Activated T-helper 2 cell treated with anti-CD3 and anti-CD28 coated beads, Interferon-gamma antibody, Interleukin-2, Interleukin-4, amounts not matched to agents 10 μg/mL and 5 μg/mL and 100 μg/mL, durations not matched to agents 14 hours and 24 hours and 36 hours (primary cell): Measurements from ENCODE around the gene CC2D2B. TPM values are rescaled to one million over a fixed set of nuclear protein-coding genes. Genes with fewer than 3 reads are reported as not detected.

Source experiments
- DNase-seq: peaks from one replicate; pipeline ENCODE4 v3.0.0; 2021; ENCODE audit warnings: low spot score
- H3K27ac Mint-ChIP-seq: one replicate; pipeline ENCODE4 v1.8.0; 2021; ENCODE audit warnings: mixed read lengths
- H3K27me3 Mint-ChIP-seq: one replicate; pipeline ENCODE4 v1.8.0; 2021; ENCODE audit warnings: low read depth, mixed read lengths
- H3K36me3 Mint-ChIP-seq: one replicate; pipeline ENCODE4 v1.8.0; 2021; ENCODE audit warnings: low read depth, mixed read lengths
- H3K4me1 Mint-ChIP-seq: one replicate; pipeline ENCODE4 v1.8.0; 2021; ENCODE audit warnings: low read depth, mixed read lengths
- H3K4me3 Mint-ChIP-seq: one replicate; pipeline ENCODE4 v1.8.0; 2021; ENCODE audit warnings: low read depth, mild to moderate bottlenecking, moderate library complexity, mixed read lengths
- H3K9me3 Mint-ChIP-seq: one replicate; pipeline ENCODE4 v1.8.0; 2021; ENCODE audit warnings: mixed read lengths
- intact Hi-C: fragments of 100-400 bp; cut with micrococcal nuclease; formaldehyde crosslinking; loops from one replicate; pipeline ENCODE4 v1.15.1; 2023
- total RNA-seq: library from RNA; stranded (reverse); gene quantifications from 2 replicates; pipeline ENCODE4 v1.2.3, GENCODE V29; 2022

Gene CC2D2B, protein sequence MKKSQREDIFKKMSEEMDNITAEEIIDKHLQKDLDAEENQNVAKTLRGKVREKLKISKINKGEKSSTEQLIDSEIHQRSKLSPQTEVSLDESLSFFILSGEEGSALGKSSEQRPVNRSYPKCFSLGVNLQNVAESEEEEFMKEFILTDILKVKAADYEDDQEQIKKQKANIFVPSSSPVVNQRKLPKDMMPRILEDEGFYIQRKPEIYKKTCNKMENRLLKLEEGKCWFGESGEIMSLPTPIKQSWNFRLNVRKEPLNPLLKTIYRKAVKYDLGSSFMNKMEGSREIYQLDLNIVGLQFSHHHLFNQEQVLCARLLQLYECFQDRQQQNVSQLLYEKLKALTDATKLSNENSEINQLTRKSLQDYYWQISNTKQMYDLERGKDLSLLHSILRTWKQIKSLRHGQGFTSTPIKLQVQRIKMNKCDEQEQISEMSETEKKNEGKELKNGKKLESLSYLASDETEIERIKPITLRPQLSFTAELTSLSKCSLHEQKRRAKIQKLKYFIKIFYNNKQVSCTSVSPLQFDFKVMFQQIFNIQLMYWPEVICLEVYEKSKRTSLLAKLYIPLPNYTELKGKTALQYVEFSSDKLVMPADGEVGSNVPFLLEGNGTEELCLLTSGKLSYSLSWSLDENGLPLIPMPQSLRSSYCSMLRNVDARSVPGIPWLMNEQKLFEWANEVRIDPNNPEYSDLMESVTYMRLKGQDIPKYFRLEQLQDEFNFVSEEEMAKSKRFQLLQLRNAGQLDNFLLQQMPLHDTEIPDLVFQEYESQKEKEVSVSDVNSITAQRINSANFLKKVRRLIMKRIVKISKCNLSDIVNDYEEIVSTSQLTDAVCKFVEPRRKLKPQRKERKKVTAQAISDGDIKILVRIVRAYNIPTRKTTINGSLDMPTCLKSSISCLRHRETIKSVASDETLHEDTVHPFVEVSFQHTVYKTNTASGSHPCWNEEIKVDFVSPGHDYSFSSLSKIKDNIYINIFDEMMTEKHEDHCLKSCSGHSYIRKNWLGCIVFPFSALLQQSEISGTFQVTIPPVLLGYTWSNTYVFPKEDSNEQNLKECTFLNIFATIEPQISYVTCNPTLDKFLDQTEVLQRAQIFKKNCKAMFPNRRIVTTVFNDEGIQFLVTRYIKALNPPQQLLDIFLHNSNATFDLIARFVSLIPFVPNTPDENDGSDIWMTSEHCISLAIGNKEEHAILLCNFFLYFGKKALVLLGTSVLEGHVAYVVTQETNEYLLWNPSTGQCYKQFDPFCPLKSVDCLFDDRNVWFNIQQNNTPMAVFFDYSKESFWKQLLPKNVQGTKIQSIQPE (N-terminal part only)
- 0.18 and 0.75 TPM in 2 replicates for total RNA-seq

DNA sequence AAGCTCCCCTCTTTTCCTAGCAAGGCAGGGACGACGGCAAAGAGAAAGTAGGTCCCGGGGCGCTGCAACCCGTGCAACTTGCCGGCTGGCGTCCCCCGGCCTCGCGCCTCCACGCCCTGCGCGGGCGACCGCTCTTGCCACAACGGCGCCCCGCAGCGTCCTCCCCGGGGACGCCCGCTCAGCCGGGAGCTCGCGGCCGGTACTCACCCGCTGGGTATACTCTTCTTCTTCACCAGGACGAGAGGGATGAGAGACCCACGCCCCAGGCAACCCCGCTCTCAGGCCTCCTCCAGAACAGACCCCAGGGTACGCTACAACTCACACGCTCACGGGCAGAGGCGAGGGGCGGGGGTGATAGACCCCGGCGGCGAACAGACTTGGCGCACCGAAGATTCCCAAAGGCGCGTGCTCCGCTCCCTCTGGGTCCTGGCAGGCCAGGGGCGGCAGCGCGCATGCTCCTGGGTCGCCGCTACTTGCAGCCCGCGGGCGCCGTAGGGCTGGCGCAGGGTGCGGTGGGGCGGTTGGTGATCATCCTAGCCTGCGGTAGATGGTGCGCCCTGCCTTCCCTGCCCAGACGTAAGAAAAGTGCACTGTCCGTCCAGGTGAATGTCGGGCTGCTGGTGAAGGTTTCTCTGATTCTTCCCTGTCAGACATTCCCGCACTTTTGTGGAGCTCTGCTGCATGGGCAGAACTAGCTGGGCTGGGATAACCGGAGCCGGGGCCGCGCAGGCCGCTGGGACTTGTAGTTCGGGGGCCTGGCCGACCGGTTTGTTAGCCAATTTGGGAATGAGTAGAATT lies at the start of gene CC2D2B:
Gene CC2D2B, plus strand, starts transcription at position 520 of the 798 bp plus-strand sequence. CDS start 3,349 bp downstream, outside the sequence.
- intact Hi-C loops: loop anchor here (2.0 to 5.0 kb wide), 4 partner anchors 40 to 225 kb away; partner anchors contain the start of genes TCTN3 and ZNF518A
- H3K4me1 Mint-ChIP-seq: peaks cover 18% of the 10 kb centered on the region
- peak within 1 kb of the TSS; percentile 93 for H3K27ac Mint-ChIP-seq
- DNase-seq: peak; percentile 70
- peak within 1 kb of the TSS; percentile 92 for H3K4me3 Mint-ChIP-seq
- peaks cover 10% of the 10 kb centered on the region for H3K27me3 Mint-ChIP-seq
- H3K9me3 Mint-ChIP-seq: no peaks in the 10 kb centered on the region
- H3K36me3 Mint-ChIP-seq: peaks cover 8% of the 10 kb centered on the region

GRCh38 chr10:95860166-95860940 lies 47.4 kb upstream of the CC2D2B start:
- H3K27ac Mint-ChIP-seq: no peak overlapping the region

GRCh38 chr10:95861386-95861785 lies 46.4 kb upstream of the CC2D2B start:
- DNase-seq: no peak
- H3K4me3 Mint-ChIP-seq: no peak overlapping the region
- peaks cover 32% of the 10 kb centered on the region for H3K36me3 Mint-ChIP-seq
- no peaks in the 10 kb centered on the region for H3K9me3 Mint-ChIP-seq
- peaks cover 40% of the 10 kb centered on the region for H3K4me1 Mint-ChIP-seq
- intact Hi-C loops: no loop called here
- no peak overlapping the region for H3K27ac Mint-ChIP-seq
- no peaks in the 10 kb centered on the region for H3K27me3 Mint-ChIP-seq

More at GRCh38 chr10:95860166-95860940, 47.4 kb upstream of the CC2D2B start:
- peaks cover 30% of the 10 kb centered on the region for H3K4me1 Mint-ChIP-seq
- H3K9me3 Mint-ChIP-seq: peaks cover 6% of the 10 kb centered on the region
- no peak overlapping the region for H3K4me3 Mint-ChIP-seq
- DNase-seq: no peak
- intact Hi-C loops: no loop called here
- peaks cover 32% of the 10 kb centered on the region for H3K36me3 Mint-ChIP-seq
- peaks cover 3% of the 10 kb centered on the region for H3K27me3 Mint-ChIP-seq

- peak; percentile 59 for DNase-seq
- Mint-ChIP-seq H3K27ac (peak overlapping the region; percentile 82), H3K4me1 (peaks cover 56% of the 10 kb centered on the region), H3K27me3 (no peaks in the 10 kb centered on the region), H3K36me3 (peaks cover 47% of the 10 kb centered on the region), H3K9me3 (no peaks in the 10 kb centered on the region), H3K4me3 (peak overlapping the region; percentile 5)
- intact Hi-C loops: loop anchor here (1.0 to 5.0 kb wide), 7 partner anchors 20 to 171 kb away; partner anchors contain the start of gene CC2D2B
These were observed 42.6 kb upstream of the CC2D2B start for GRCh38 chr10:95864906-95865813.

GRCh38 chr10:95865814-95866466 lies 41.8 kb upstream of the CC2D2B start:
- intact Hi-C loops: loop anchor here (1.0 to 5.0 kb wide), 6 partner anchors 24 to 172 kb away; partner anchors contain the start of gene CC2D2B
- no peak for DNase-seq
- Mint-ChIP-seq H3K36me3 (peaks cover 46% of the 10 kb centered on the region), H3K4me3 (no peak overlapping the region), H3K4me1 (peaks cover 49% of the 10 kb centered on the region), H3K27me3 (no peaks in the 10 kb centered on the region), H3K9me3 (no peaks in the 10 kb centered on the region), H3K27ac (peak overlapping the region; percentile 56)

DNA sequence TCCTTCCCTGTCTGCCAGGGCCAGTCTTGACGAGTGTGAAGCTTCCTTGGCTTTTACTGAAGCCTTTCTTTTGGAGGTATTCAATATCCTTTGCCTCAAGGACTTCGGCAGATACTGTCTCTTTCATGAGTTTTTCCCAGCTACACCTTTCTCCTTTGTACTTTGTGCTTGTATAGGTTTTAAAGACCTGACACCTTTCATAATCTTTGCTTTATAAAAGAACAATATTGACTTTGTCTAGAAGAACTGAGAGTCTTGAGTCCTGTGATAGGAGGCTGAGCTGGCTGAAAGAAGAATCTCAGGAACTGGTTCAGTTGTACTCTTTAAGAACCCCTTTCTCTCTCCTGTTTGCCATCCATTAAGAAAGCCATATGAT lies 41.3 kb upstream of the CC2D2B start:
- no peaks in the 10 kb centered on the region for H3K9me3 Mint-ChIP-seq
- intact Hi-C loops: loop anchor here (5.0 kb wide), 2 partner anchors 34 to 41 kb away; partner anchors contain the start of gene CC2D2B
- peaks cover 42% of the 10 kb centered on the region for H3K36me3 Mint-ChIP-seq
- H3K4me3 Mint-ChIP-seq: no peak overlapping the region
- DNase-seq: no peak
- peaks cover 47% of the 10 kb centered on the region for H3K4me1 Mint-ChIP-seq
- H3K27ac Mint-ChIP-seq: no peak overlapping the region
- H3K27me3 Mint-ChIP-seq: no peaks in the 10 kb centered on the region

DNA sequence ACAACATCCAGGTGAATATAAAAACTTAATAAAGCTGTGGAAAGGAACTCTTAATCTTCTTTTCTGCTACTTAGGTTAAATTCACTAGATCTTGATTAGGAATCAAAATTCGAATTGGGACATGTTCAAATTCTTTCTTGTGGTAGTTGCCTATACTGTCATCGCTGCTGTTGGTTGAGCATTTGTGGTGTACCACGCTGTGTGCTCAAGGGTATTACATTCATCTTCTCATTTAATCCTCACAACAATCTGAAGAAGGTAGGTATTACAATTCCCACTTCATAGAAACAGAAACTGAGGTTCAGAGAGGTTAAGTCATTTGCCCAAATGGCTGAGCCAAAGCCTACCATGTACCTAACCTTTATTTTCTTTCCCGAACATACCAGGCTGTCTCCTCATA lies 39.9 kb upstream of the CC2D2B start:
- intact Hi-C loops: loop anchor here (5.0 kb wide), 2 partner anchors 36 to 39 kb away; partner anchors contain the start of gene CC2D2B
- H3K27me3 Mint-ChIP-seq: no peaks in the 10 kb centered on the region
- no peaks in the 10 kb centered on the region for H3K9me3 Mint-ChIP-seq
- H3K4me1 Mint-ChIP-seq: peaks cover 46% of the 10 kb centered on the region
- no peak for DNase-seq
- H3K27ac Mint-ChIP-seq: no peak overlapping the region
- no peak overlapping the region for H3K4me3 Mint-ChIP-seq
- H3K36me3 Mint-ChIP-seq: peaks cover 47% of the 10 kb centered on the region

DNA sequence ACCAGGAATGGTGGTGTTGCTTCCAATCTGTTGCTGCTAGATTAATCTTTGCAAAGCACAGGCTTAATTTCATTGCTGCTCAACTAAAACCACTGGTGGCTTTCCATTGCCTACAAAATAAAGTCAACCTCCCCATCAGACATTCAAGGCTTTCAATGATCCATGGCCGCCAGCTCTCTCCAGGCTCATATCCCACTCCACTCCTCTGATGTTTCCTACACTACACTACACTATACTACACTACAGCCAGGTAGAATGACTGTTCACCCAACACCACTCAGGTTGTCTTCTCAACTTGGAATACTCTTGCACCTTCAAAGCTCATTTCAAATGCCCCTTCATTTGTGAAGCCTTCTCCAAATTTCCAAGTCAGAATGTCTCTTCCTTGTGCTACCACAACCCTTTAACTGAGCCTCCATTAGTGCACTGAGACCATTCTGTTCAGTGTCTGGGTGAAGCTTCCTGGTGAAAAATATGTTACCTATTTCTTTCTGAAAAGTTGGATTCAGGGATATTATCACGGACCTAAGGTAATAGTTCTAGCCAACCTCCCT lies 35.5 kb upstream of the CC2D2B start:
- Mint-ChIP-seq H3K27me3 (no peaks in the 10 kb centered on the region), H3K27ac (no peak overlapping the region), H3K4me1 (peaks cover 14% of the 10 kb centered on the region), H3K9me3 (peaks cover 11% of the 10 kb centered on the region), H3K4me3 (no peak overlapping the region), H3K36me3 (peaks cover 76% of the 10 kb centered on the region)
- intact Hi-C loops: no loop called here
- DNase-seq: no peak

DNA sequence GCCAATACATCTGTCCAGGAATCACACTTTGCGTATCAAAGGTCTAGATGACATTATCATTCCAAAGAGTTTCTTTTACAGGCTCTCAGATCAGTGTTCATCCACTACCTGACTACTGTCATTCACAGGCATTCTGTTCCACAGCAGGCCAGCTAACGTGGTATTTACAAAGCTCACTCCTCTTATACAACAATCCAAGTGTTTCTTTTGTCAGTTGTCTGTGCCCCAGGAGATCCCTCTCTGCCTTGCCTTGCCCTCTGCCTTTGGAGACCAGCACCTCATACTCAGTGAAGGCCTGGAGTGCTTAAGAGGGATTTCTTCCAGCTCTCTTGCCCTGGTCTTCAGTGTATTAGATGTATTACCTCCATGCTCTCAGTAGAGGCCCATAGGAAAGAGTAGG lies 34.6 kb upstream of the CC2D2B start:
- peaks cover 11% of the 10 kb centered on the region for H3K9me3 Mint-ChIP-seq
- intact Hi-C loops: no loop called here
- H3K27ac Mint-ChIP-seq: no peak overlapping the region
- peaks cover 15% of the 10 kb centered on the region for H3K4me1 Mint-ChIP-seq
- peaks cover 79% of the 10 kb centered on the region for H3K36me3 Mint-ChIP-seq
- no peaks in the 10 kb centered on the region for H3K27me3 Mint-ChIP-seq
- no peak overlapping the region for H3K4me3 Mint-ChIP-seq
- no peak for DNase-seq

GRCh38 chr10:95873651-95874050 lies 34.1 kb upstream of the CC2D2B start:
- intact Hi-C loops: no loop called here
- Mint-ChIP-seq H3K27ac (no peak overlapping the region), H3K36me3 (peaks cover 78% of the 10 kb centered on the region), H3K4me3 (no peak overlapping the region), H3K27me3 (no peaks in the 10 kb centered on the region), H3K9me3 (peaks cover 11% of the 10 kb centered on the region), H3K4me1 (peaks cover 14% of the 10 kb centered on the region)
- no peak for DNase-seq
